NCI-H2196 (cell line): ENCODE results near the gene CTCFL.
"Not testable (repeated sequence)": the region's sequence is repeated elsewhere in the genome, so short reads cannot be mapped to it uniquely, and the experiment has no call there.

Experiments used
- DNase-seq: peaks from one replicate; lab custom pipeline; 2025; ENCODE audit not compliant: unreplicated experiment; lab: John Stamatoyannopoulos, UW

CTCFL gene

DNA sequence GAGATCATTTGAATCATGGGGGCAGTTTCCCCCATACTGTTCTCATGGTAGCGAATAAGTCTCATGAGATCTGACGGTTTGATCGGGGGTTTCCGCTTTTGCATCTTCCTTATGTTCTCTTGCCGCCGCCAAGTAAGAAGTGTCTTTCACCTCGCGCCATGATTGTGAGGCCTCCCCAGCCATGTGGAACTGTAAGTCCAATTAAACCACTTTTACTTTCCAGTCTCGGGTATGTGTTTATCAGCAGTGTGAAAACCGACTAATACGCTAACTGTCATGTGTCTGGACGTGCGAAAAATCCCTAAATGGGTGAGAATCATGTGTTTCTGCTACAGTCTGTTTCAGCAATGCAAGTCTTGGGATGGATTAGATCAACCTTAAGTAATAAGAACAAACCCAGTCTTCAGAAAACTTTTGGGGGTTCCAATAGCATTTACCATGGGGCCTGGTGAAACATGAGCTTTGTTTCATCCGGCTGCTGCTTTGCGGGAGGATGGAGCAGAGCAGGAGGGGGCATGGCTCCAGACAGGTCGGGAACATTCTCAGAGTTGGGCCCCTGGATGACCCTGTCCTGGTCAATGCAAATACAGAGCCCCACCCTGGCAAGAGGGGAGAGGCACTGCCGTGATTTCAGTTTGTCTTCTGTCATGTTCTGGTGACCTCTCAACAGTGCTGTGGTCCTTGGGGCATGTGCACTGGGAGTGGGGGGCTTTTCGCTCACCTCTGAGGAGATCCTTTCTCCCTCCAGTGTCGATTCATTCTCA is 41.5 kb downstream of the CTCFL start:
- DNase-seq = no peak

- DNase-seq = no peak
These were observed 42.1 kb downstream of the CTCFL start for GRCh38 chr20:57482796-57483195.

GRCh38 chr20:57482148-57482547 is 42.8 kb downstream of the CTCFL start:
- DNase-seq = no peak

DNA sequence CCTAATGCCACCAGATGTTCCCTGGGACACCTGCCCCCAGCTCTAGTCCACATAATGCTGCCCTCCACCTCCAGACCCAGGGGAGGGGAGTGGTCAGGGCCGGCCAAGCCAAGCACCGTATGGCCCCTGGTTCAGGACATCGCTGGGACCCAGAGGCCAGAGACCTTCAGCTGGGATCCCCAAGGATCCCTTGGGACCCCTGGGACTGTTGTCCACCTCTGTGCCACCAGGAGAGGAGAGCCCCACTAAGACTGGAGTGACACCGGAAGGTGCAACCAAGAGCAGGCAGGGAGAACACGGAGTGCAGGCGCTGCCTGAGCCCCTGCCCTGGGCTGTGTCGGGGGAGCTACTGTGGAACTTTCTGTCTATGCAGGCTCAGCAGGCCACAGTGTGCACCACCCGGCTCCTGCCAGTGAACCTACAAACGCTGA is 43.6 kb downstream of the CTCFL start:
- no peak for DNase-seq

DNA sequence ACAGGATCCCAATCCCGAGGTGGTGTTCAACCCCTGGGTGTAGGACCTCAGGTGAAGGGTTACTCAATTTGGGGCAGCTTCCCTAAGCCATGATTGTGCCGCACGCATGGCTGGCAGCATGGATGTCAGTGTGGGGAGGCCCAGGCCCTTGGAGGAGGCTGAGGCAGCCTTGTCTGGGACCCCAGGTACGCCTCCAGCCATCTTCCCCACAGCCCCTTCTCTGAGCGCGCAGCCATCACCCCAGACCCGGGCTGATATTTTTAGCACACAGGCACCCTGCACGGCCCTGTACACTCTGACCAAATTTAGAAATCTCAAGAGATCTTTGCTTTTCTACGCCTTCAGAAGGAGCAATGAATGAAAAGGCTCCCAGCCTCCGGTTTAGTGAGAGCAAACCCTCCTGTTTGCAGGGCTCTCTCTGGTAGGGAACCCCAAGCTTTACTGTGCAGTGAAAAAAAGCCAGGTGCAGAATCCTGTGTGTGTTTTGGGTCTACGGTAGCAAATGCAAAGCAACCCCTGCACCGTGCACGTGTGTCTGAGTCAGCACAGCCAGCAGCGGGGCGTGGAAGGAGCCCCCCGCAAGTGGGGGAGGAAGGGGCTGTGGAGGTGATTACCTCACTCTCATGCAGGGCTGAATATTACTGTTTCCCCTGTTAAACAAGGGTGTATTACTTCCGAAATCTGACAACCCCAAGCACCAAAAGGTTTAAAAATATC is 44.3 kb downstream of the CTCFL start:
- DNase-seq = no peak

- DNase-seq = no peak
These were observed 45.7 kb downstream of the CTCFL start for GRCh38 chr20:57479196-57479595.

DNA sequence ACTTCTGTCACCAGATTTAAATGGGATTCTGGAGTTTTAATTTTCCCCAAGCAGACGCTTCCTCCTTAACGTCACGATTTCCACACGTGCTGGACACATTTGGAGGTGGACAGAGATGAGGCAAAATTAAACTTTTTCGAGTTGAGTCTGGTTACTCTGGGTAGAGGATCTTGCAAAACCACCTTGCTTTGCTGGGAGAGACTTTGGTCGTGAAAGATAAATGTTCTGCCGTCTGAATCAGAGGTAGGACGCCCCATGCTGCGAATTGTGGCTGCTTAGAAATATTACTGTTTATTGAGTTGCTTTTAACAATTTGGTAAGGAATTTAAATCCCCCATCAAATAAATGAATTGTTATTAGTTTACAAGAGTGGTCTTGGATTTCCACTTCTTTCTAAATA is 46.8 kb downstream of the CTCFL start:
- no peak for DNase-seq

GRCh38 chr20:57476641-57477461 is 48.1 kb downstream of the CTCFL start:
- DNase-seq = no peak

GRCh38 chr20:57476084-57476526 is 48.8 kb downstream of the CTCFL start:
- DNase-seq = no peak

- no peak for DNase-seq
These were observed 49.4 kb downstream of the CTCFL start for GRCh38 chr20:57475388-57476083.

DNA sequence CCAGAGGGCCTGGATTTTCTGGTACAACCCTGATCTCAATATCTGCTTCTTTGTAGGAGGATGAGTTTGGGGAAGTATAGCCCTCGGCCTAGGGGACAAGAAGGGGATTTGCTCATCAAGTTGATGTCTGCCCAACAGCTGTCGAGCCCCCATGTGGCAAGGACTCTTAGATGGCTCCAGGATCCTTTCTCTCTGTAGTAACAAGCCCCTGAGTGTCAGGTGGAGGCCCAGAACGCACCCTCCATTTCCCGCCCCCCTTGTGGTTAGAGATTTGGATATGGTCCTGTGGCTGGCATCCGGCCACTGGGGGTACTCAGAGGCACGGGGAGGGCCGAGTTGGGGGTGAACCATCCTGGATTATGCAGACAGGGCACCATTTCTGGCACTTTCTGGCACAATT is 50.1 kb downstream of the CTCFL start:
- DNase-seq = no peak

DNA sequence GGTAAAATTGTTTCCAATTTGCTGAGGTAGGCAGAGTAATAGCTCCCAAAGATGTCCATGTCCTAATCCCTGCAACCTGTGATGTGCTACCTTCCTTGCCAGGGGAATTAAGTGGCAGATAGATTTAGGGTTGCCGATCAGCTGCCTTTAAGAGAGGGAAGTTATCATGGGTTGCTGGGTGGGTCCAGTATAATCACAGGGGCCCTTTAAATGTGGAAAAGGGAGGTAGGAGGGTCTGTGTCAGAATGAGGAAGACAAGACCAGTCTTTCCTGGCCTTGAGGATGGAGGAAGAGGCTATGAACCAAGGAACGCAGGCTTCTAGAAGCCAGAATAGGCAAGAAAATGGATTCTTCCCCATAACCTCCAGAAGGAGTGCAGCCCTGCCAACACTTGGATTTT is 50.7 kb downstream of the CTCFL start:
- no peak for DNase-seq

GRCh38 chr20:57473246-57474048 is 51.5 kb downstream of the CTCFL start:
- DNase-seq = no peak

DNA sequence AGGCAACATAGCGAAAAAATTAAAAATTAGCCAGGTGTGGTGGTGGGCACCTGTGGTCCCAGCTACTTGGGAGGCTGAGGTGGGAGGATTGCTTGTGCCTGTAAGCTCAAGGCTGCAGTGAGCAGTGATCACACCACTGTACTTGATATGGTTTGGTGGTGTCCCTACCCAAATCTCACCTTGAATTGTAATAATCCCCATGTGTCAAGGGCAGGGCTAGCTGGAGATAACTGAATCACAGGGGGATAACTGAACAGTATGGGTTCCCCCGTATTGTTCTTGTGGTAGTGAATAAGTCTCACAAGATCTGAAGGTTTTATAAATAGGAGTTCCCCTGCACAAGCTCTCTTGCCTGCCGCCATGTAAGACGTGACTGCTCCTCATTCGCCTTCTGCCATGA is 52.5 kb downstream of the CTCFL start:
- DNase-seq = not testable (repeated sequence)

DNA sequence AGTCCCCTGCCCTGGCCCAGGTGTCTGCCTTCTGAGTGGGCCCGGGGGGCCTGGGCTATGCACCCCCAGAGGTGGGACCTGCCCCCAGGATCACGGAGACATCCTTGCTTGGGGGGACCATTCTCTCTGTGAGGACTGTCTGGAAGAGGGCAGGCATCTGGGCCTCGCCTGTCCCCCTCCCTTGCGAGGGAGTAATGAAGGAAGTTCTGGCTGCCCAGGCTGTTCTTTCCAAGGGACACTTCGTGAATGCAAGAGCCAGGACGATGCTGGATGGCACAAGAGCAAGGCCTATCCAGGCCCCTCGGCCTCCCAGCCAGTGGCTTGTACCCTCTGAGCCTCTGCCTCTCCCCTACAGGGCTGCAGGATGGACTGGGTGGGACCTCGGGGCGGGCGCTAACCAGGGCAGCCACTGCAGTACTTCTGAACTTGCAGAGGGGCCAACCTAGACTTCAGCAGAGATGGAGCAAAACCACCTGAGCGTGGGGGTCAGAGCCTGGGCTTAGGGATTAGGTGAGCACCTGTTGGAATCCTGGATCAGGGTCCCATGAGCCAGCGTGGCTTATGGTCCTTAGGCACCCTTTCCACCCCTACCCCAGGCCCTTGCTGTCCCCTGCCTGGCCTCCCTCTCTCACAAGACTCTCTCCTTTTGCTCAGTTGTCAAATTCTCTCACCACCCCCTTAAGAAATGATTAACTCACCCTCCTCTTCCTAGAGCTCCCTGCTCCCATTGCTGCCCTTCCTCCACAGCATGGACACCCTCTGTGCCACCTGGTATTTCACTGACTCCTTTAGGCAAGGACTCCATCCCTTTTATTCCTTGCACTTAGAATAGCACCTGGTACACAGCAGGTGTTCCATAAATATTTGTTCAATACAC is 53.2 kb downstream of the CTCFL start:
- no peak for DNase-seq

GRCh38 chr20:57470666-57471495 is 54.1 kb downstream of the CTCFL start:
- no peak for DNase-seq

- DNase-seq = no peak
These were observed 54.8 kb downstream of the CTCFL start for GRCh38 chr20:57470212-57470522.

DNA sequence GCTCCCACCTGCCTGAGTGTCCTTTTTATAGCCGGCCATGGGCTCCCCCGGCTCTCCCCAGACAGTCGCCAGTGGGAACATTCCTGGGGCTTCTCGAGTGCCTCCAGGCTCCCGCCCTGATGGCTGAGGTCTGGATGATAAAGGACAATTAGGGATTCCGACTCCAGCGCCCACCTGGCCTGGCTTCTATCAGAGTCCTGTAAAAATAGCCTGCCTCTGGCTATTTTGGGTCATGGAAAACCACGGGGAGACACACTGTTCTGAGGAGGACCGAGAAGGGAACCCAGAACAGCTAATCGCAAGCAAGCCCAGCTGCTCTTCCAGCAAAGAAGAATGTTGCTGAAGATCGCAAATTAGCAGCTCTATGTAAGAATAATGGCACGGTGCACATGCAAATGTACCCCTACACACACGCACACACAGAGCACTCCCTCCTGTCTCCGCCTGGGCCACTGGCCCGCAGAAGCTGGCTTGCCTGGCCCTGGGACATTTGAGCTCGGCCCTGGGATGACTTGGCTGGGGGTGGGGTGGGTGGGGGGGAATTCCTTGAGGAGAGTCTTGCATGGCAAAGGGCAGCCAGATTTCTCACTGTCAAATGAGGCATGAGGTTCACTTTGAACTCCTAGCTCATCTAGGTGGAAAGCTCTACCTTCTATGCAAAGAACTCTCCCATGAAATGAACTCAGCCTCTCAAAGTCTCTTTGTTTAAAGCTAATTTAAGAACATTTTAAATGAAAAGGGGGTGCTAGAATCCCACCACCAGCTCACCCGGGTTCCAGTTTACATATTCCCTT is 55.3 kb downstream of the CTCFL start:
- no peak for DNase-seq
